HG03159 (cell line): ENCODE results near the gene MAP7.
"Not testable (repeated sequence)": the region's sequence is repeated elsewhere in the genome, so short reads cannot be mapped to it uniquely, and the experiment has no call there.

ENCODE experiments used
- ATAC-seq: cut with Tn5 transposase; IDR thresholded peaks from one replicate; pipeline ENCODE4 v1.9.1; 2021; ENCODE audit warnings: mild to moderate bottlenecking, moderate library complexity; ENCODE audit not compliant: unreplicated experiment

Gene MAP7

GRCh38 chr6:136508725-136509392 is 41.4 kb downstream of the MAP7 start:
- ATAC-seq: no peak

- ATAC-seq: no peak
Observed at GRCh38 chr6:136506124-136506799, 44.0 kb downstream of the MAP7 start.

GRCh38 chr6:136503303-136504029 is 46.8 kb downstream of the MAP7 start:
- ATAC-seq: no peak

- ATAC-seq: no peak
Observed at GRCh38 chr6:136502786-136503185, 47.4 kb downstream of the MAP7 start.

- ATAC-seq: no peak
Observed at GRCh38 chr6:136501514-136501913, 48.7 kb downstream of the MAP7 start.

GRCh38 chr6:136501096-136501495 is 49.1 kb downstream of the MAP7 start:
- no peak for ATAC-seq

GRCh38 chr6:136500414-136500813 is 49.8 kb downstream of the MAP7 start:
- ATAC-seq: no peak

GRCh38 chr6:136499370-136499769 is 50.9 kb downstream of the MAP7 start:
- no peak for ATAC-seq

- not testable (repeated sequence) for ATAC-seq
Observed at GRCh38 chr6:136496449-136496848, 53.8 kb downstream of the MAP7 start.

GRCh38 chr6:136494710-136495109 is 55.5 kb downstream of the MAP7 start:
- no peak for ATAC-seq

- ATAC-seq: no peak
Observed at GRCh38 chr6:136494059-136494458, 56.2 kb downstream of the MAP7 start.

- no peak for ATAC-seq
Observed at GRCh38 chr6:136492409-136492808, 57.8 kb downstream of the MAP7 start.

- no peak for ATAC-seq
Observed at GRCh38 chr6:136491754-136492153, 58.5 kb downstream of the MAP7 start.

GRCh38 chr6:136491251-136491650 is 59.0 kb downstream of the MAP7 start:
- ATAC-seq: no peak

- not testable (repeated sequence) for ATAC-seq
Observed at GRCh38 chr6:136489689-136490033, 60.6 kb downstream of the MAP7 start.

- ATAC-seq: no peak
Observed at GRCh38 chr6:136487759-136488425, 62.3 kb downstream of the MAP7 start.

- no peak for ATAC-seq
Observed at GRCh38 chr6:136486357-136486756, 63.9 kb downstream of the MAP7 start.

GRCh38 chr6:136483906-136484305 is 66.3 kb downstream of the MAP7 start:
- ATAC-seq: no peak

- ATAC-seq: not testable (repeated sequence)
Observed at GRCh38 chr6:136483005-136483404, 67.2 kb downstream of the MAP7 start.

GRCh38 chr6:136477548-136477947 is 72.7 kb downstream of the MAP7 start:
- no peak for ATAC-seq

GRCh38 chr6:136475686-136476085 is 74.5 kb downstream of the MAP7 start:
- no peak for ATAC-seq

- ATAC-seq: no peak
Observed at GRCh38 chr6:136474241-136474640, 76.0 kb downstream of the MAP7 start.
